ENCODE data around the gene PIP4P1.
"Not testable (repeated sequence)": the region's sequence is repeated elsewhere in the genome, so short reads cannot be mapped to it uniquely, and the experiment has no call there.

The PIP4P1 gene

DNA sequence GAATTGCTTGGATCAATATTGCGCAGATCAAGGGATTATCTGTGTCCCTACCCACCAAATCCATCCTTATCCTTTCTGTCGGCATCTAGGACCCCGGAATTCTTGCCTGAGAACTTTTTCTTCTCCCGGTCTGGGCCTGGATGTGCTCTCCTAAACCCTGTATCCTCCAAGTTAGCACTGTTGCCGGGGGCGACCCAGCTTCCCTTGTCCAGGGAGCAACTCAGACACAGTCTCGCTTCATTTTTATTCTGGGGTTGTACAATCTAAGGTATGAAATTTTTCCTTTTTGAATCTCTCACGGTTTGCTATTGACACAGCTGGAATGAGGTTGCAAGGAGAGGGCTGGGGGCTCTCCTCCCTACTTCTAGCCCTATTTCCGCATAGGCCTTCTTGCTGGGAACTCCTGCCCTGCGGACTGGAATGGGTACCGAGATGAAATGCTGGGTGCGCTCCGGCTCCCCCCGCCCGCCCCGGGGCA is 7.6 kb upstream of the PIP4P1 start:
- TF ChIP-seq, protein P1, sequence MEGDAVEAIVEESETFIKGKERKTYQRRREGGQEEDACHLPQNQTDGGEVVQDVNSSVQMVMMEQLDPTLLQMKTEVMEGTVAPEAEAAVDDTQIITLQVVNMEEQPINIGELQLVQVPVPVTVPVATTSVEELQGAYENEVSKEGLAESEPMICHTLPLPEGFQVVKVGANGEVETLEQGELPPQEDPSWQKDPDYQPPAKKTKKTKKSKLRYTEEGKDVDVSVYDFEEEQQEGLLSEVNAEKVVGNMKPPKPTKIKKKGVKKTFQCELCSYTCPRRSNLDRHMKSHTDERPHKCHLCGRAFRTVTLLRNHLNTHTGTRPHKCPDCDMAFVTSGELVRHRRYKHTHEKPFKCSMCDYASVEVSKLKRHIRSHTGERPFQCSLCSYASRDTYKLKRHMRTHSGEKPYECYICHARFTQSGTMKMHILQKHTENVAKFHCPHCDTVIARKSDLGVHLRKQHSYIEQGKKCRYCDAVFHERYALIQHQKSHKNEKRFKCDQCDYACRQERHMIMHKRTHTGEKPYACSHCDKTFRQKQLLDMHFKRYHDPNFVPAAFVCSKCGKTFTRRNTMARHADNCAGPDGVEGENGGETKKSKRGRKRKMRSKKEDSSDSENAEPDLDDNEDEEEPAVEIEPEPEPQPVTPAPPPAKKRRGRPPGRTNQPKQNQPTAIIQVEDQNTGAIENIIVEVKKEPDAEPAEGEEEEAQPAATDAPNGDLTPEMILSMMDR (IDR thresholded peaks at IDR 0.05; ENCODE audit: insufficient read depth, missing control alignments): no peak
- no peak for DNase-seq (ENCODE audit: insufficient read length, low spot score)
- no peak for FAIRE-seq

DNA sequence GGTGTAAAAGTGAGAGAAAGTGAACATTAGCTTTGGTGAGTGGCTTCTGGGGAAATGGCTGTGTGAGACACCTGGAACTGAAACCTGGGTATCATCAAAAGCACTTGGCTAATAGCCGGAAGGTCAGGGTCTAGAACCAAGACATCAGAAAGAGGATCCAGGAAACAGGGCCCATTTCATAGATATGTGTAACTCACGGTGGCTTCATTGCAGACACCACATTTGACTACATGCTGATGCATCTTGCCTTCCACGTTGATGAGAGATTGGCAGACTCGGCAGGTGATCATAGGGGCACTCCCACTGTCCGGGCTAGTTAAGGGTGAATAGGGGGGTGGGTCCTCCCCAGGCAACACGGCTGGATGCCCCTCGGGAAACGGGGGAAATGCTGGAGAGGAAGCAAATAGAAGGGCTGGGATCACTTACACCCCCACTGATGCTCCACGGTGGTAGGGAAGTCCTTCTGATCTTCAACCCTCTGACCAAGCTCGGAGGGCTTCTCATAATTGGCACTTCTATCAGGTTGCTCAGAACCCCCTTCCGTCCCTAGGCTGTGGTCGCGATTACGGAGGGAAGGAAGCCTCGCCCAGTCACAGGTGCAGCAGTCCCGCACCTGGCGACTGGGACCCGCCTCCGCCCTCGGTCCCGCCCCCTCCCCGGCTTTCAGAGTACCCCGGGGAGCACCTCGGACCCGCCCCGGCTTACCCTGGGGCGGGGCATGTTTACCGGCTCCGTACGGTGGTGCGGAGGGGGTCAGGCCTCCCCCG is 593 bp downstream of the PIP4P1 start:
- FAIRE-seq (no peak), DNase-seq (ENCODE audit: insufficient read length, low spot score) (no peak)
- TF ChIP-seq, protein P1 (IDR thresholded peaks at IDR 0.05; ENCODE audit: insufficient read depth, missing control alignments): no peak

DNA sequence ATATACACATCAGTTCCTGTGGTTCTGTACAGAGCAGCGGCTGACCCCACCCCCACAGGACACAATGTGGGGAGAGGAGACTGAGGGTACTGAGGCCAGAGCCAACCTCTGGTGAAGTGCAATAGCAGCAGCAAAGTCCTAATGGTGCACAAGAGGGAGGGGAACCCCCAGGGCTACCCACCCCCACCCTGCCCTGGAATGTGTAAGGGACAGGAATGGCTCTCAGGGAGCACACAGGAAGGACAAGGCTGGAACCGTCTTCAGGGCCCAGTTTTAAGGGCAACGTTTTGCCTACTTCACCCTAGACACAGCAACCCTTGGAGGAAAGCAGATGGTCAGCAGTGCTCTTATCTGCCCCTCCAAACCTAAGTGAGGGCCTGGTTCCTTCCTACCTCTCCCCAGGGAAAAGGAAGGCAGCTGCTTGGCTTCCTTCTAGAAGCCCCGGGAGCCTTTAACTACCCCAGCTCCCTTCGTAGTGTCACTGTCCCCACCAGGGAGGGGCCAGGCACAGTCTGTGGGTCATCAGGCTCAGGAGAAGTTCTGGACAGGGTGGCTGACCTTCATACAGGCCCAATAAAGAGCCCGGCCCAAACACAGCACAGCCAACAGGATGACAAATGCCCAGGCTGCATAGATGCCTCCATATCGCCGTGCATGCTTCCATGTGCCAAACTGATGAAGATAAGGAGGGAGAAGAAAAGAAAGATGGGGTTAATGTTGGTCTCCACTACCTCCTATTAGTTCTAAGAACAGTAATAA is 3.0 kb downstream of the PIP4P1 start:
- DNase-seq (ENCODE audit: insufficient read length, low spot score) (no peak), FAIRE-seq (no peak)
- TF ChIP-seq, protein P1 (IDR thresholded peaks at IDR 0.05; ENCODE audit: insufficient read depth, missing control alignments): no peak

DNA sequence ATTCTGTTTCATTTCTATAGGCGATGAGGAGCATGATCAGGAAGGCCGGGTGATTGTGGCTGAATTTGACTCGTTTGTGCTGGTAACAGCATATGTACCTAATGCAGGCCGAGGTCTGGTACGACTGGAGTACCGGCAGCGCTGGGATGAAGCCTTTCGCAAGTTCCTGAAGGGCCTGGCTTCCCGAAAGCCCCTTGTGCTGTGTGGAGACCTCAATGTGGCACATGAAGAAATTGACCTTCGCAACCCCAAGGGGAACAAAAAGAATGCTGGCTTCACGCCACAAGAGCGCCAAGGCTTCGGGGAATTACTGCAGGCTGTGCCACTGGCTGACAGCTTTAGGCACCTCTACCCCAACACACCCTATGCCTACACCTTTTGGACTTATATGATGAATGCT is 4.3 kb downstream of the PIP4P1 start:
- TF ChIP-seq, protein P1 (IDR thresholded peaks at IDR 0.05; ENCODE audit: insufficient read depth, missing control alignments): no peak
- no peak for DNase-seq (ENCODE audit: insufficient read length, low spot score)
- FAIRE-seq: no peak

DNA sequence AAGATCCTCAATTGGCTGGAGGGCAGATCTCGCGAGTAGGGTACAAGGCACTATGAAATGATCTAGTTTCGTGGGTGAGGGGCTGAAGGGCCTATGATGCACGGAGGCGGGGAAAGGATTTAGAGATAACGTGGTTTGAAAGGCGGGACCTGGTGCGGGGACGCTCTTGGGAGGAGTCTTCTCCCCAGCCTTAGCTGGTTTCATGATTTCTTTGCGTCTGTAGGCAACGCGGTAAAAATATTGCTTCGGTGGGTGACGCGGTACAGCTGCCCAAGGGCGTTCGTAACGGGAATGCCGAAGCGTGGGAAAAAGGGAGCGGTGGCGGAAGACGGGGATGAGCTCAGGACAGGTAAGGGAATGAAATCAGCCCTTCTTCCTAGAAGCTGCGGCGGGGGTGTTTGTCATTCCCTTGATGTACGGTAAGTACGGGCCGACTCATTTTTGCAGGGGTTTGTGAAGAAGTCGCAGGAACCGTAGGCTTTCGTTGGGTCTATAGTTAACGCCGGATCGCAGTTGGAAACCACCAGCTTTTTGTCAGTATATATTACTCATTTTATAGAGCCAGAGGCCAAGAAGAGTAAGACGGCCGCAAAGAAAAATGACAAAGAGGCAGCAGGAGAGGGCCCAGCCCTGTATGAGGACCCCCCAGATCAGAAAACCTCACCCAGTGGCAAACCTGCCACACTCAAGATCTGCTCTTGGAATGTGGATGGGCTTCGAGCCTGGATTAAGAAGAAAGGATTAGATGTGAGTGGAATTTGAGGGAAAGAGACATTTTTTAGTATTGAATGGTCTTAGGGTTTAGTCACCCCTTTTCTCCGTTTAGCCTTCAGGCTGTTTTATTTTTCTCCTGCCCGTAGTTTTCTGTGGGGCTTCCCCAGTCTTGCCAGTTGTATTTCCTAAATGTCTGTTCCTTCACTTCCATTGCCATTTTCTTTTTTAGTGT is 5.6 kb downstream of the PIP4P1 start:
- FAIRE-seq (no peak), DNase-seq (ENCODE audit: insufficient read length, low spot score) (peak; percentile 59)
- TF ChIP-seq, protein P1 (IDR thresholded peaks at IDR 0.05; ENCODE audit: insufficient read depth, missing control alignments): no peak

DNA sequence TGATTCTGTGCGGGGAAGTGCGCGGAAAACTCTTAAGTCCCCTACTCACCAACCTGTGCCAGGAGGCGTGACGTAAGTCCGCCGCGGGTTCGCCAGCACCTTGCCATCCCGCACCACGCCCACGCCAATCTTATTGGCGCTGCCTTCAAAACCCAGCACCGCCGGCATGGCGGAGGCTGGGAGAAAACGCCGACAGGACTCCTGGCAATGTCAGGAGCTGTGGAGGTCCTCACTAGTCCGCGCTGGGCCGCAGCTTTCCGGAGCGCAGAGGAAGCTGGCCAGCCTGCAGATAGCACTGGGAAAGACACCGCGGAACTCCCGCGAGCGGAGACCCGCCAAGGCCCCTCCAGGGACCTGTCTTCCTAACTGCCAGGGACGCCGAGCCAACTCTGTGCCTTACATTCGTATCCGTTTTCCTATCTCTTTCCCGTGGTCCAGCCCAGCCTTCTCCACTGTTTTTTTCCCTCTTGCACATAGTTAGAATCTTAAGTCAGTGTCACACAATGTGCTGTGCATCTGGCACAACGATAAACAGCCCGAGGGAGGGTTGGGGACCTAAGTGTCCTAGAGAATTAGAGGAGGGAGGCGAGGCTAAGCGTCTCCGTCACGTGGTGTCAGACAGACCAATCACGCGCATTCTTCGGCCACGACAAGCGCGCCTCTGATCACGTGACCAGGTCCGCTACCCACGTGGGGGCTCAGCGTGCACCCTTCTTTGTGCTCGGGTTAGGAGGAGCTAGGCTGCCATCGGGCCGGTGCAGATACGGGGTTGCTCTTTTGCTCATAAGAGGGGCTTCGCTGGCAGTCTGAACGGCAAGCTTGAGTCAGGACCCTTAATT is 6.5 kb downstream of the PIP4P1 start, which contains the start of the genes APEX1 and OSGEP:
APEX1 (plus strand) TSS at position 711 of the 839 bp plus-strand sequence. CDS start 420 bp downstream, outside the sequence.
OSGEP (minus strand) TSS at position 297 of the 839 bp plus-strand sequence; CDS start at position 168, 129 bp downstream.
- TF ChIP-seq, protein P1 (IDR thresholded peaks at IDR 0.05; ENCODE audit: insufficient read depth, missing control alignments): no peak
- FAIRE-seq: peak; percentile 75
- DNase-seq (ENCODE audit: insufficient read length, low spot score): peak; percentile 86

DNA sequence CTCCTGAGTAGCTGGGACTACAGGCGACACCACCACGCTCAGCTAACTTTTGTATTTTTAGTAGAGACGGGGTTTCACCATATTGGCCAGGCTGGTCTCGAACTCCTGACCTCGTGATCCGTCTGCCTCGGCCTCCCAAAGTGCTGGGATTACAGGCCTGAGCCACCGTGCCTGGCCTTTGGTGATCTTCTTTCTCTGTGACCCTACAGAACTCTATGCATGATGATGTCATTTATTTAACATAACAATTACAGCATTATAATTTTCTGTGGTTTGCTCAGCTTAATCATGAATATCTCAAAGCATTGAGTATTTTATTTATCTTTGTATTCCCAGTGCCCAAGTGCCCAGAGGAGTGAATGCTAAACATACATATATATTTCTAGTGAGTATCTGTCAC is 8.4 kb downstream of the PIP4P1 start:
- not testable (repeated sequence) for DNase-seq (ENCODE audit: insufficient read length, low spot score); FAIRE-seq
